PC-3 (cell line): ENCODE results near the gene WDR62.
"Not testable (repeated sequence)": the region's sequence is repeated elsewhere in the genome, so short reads cannot be mapped to it uniquely, and the experiment has no call there.

Experiments
- CTCF ChIP-seq: fragments of 300-600 bp; sonication (generic); conservative IDR thresholded peaks from 2 replicates; pipeline ENCODE4 v1.5.1; 2017; ENCODE audit warnings: antibody characterized with exemption, low read depth, mild to moderate bottlenecking, low read length
- EZH2 ChIP-seq: fragments of 300-600 bp; sonication (generic); IDR thresholded peaks from one replicate; pipeline ENCODE4 v1.6.1; 2017; ENCODE audit warnings: antibody characterized with exemption, mild to moderate bottlenecking, low read length; ENCODE audit not compliant: unreplicated experiment
- EZH2phosphoT487 ChIP-seq: fragments of 300-600 bp; sonication (generic); IDR thresholded peaks from 2 replicates; pipeline ENCODE4 v1.6.1; 2018; ENCODE audit warnings: mild to moderate bottlenecking, antibody characterized with exemption, low read length, borderline replicate concordance

GRCh38 chr19:36068810-36069499 lies 14.3 kb downstream of the WDR62 start:
- TF ChIP-seq CTCF, EZH2, EZH2phosphoT487: not testable (repeated sequence)
